HepG2 (cell line): Measurements from ENCODE around the gene WSCD2. TPM values are rescaled to one million over a fixed set of nuclear protein-coding genes. Genes with fewer than 3 reads are reported as not detected.

ENCODE experiments used
- ATAC-seq: fragments of 200-7000 bp; cut with Tn5 transposase; 3 replicates; pipeline ENCODE4 v1.9.1; 2020; ENCODE audit warnings: mild to moderate bottlenecking, moderate library complexity
- BruUV-seq: library from RNA; stranded (reverse); fragments of 400-500 nt; replicated peaks from 2 replicates; lab custom pipeline; 2021; lab: Mats Ljungman, UMichigan
- CTCF ChIA-PET: fragments of 300-600 bp; formaldehyde crosslinking; extraction: SDS; loops from one replicate; lab custom pipeline; 2021; ENCODE audit warnings: low total read pairs, inconsistent platforms, low intra/inter-chr PET ratio; lab: Yijun Ruan, JAX
- POLR2A ChIA-PET: fragments of 350-600 bp; sonication (Branson Sonifier 250); formaldehyde crosslinking; loops from one replicate; lab custom pipeline; 2020; ENCODE audit warnings: antibody characterized with exemption, inconsistent platforms; lab: Yijun Ruan, JAX
- DNase-seq: peaks from one replicate; pipeline ENCODE4 v3.0.0-alpha.2; 2015; ENCODE audit warnings: low spot score
- FAIRE-seq: peaks from 3 replicates; lab custom pipeline; 2011; peaks lifted over from hg19 to GRCh38; lab: Jason Lieb, UNC
- H2AFZ ChIP-seq: one replicate; pipeline ENCODE4 v1.6.1; 2011; ENCODE audit warnings: low read length, inconsistent platforms
- H3K27ac ChIP-seq: fragments of 300-600 bp; 3 replicates; pipeline ENCODE4 v1.8.0; 2011; ENCODE audit warnings: mixed run types, mild to moderate bottlenecking, mixed read lengths, low read length, inconsistent platforms; ENCODE audit not compliant: insufficient read depth; ENCODE audit errors: extremely low read length
- H3K27me3 ChIP-seq, 2 experiments: fragments of 200-600 bp in 1 of 2; 2 replicates in 1 of 2; 3 replicates in 1 of 2; pipeline versions ENCODE4 v1.6.0 to v1.8.0; 2011; ENCODE audit warnings: low read length in 2 of 2, mild to moderate bottlenecking in 2 of 2, moderate library complexity in 2 of 2, inconsistent platforms in 1 of 2; ENCODE audit not compliant: insufficient read depth in 2 of 2, control insufficient read depth in 1 of 2
- H3K36me3 ChIP-seq, 2 experiments: fragments of 200-600 bp in 1 of 2; replicated peaks in 1 of 2; 2 replicates in 1 of 2; 3 replicates in 1 of 2; pipeline versions ENCODE4 v1.5.1 to v1.8.0; 2011; ENCODE audit warnings: low read length in 2 of 2, inconsistent platforms in 1 of 2; ENCODE audit not compliant: insufficient read depth in 2 of 2, control insufficient read depth in 1 of 2
- H3K4me1 ChIP-seq: 2 replicates; pipeline ENCODE4 v1.5.1; 2012; ENCODE audit warnings: low read length, inconsistent platforms; ENCODE audit not compliant: insufficient read depth
- H3K4me2 ChIP-seq: 2 replicates; pipeline ENCODE4 v1.6.0; 2011; ENCODE audit warnings: low read depth, low read length, inconsistent platforms
- H3K4me3 ChIP-seq, 3 experiments: fragments of 200-600 bp in 1 of 3; sonication (generic), shearing (Covaris generic) in 1 of 3; replicated peaks in 1 of 3; 2 replicates each; pipeline ENCODE4 v1.5.1; 2011 to 2016; ENCODE audit warnings: low read length in 3 of 3, inconsistent platforms in 2 of 3, low read depth in 2 of 3, mild to moderate bottlenecking in 2 of 3, control low read depth in 1 of 3, mixed read lengths in 1 of 3; ENCODE audit not compliant: insufficient read depth in 1 of 3
- H3K79me2 ChIP-seq: one replicate; pipeline ENCODE4 v1.6.1; 2011; ENCODE audit warnings: low read length, inconsistent platforms; ENCODE audit not compliant: insufficient read depth
- H3K9ac ChIP-seq: 2 replicates; pipeline ENCODE4 v1.6.0; 2011; ENCODE audit warnings: mild to moderate bottlenecking, low read depth, low read length, inconsistent platforms; ENCODE audit not compliant: insufficient read depth
- H3K9me3 ChIP-seq: 2 replicates; pipeline ENCODE4 v1.5.1; 2012; ENCODE audit warnings: mild to moderate bottlenecking, low read length
- H4K20me1 ChIP-seq: 2 replicates; pipeline ENCODE4 v1.6.0; 2011; ENCODE audit warnings: inconsistent platforms, mild to moderate bottlenecking, low read length, moderate library complexity; ENCODE audit not compliant: insufficient read depth
- ERF ChIP-seq: IDR thresholded peaks from 2 replicates; pipeline ENCODE4 v1.6.1; 2018; ENCODE audit warnings: missing biosample characterization, missing genetic modification reagents
- FOSL1 ChIP-seq: sonication (generic); formaldehyde crosslinking; IDR thresholded peaks from 2 replicates; pipeline ENCODE4 v1.9.0; 2021; ENCODE audit warnings: missing genetic modification reagents, borderline replicate concordance
- GTF3A ChIP-seq: sonication (generic); formaldehyde crosslinking; conservative IDR thresholded peaks from 2 replicates; pipeline ENCODE4 v1.4.0; 2020; ENCODE audit warnings: mild to moderate bottlenecking, missing genetic modification reagents
- HIVEP1 ChIP-seq: sonication (generic); formaldehyde crosslinking; IDR thresholded peaks from 2 replicates; pipeline ENCODE4 v1.4.0; 2020; ENCODE audit warnings: mild to moderate bottlenecking, missing genetic modification reagents
- KDM1A ChIP-seq: IDR thresholded peaks from 2 replicates; pipeline ENCODE4 v1.6.1; 2016; ENCODE audit warnings: missing compliant biosample characterization
- SAP130 ChIP-seq: IDR thresholded peaks from 2 replicates; pipeline ENCODE4 v1.6.1; 2016; ENCODE audit warnings: low read depth
- ZFP90 ChIP-seq: sonication (generic); formaldehyde crosslinking; IDR thresholded peaks from 2 replicates; pipeline ENCODE4 v1.8.0; 2022; ENCODE audit warnings: missing genetic modification reagents, mild to moderate bottlenecking, inconsistent platforms, borderline replicate concordance
- ZNF749 ChIP-seq: sonication (generic); formaldehyde crosslinking; IDR thresholded peaks from 2 replicates; pipeline ENCODE4 v1.8.0; 2022; ENCODE audit warnings: mild to moderate bottlenecking, missing genetic modification reagents, moderate library complexity, borderline replicate concordance
- ZSCAN12 ChIP-seq: sonication (generic); formaldehyde crosslinking; IDR thresholded peaks from 2 replicates; pipeline ENCODE4 v1.9.0; 2021; ENCODE audit warnings: mild to moderate bottlenecking, missing genetic modification reagents
- WGBS: methylation state at CpG from one replicate; pipeline ENCODE4 v1.1.6; 2017; ENCODE audit warnings: low lambda C conversion rate; 5-methylcytosine and 5-hydroxymethylcytosine counted together
- in situ Hi-C: cut with HindIII; loops from 2 replicates; pipeline ENCODE4 v1.10.0; 2017; ENCODE audit warnings: low pct_unique_long_range_greater_than_20kb; ENCODE audit not compliant: extremely low pct_ligation_motif_present
- intact Hi-C: fragments of 100-400 bp; cut with micrococcal nuclease; formaldehyde crosslinking; loops from one replicate; pipeline ENCODE4 v1.10.0; 2022; ENCODE audit not compliant: unreplicated experiment
- polyA plus RNA-seq, 8 experiments: library from polyadenylated mRNA; depleted of rRNA in 3 of 8; stranded (reverse) in 7 of 8; unstranded in 1 of 8; fragments of >200 nt; fragmentation: Illumina TruSeq in 4 of 8; extraction: Trizol in 4 of 8; gene quantifications; 2 replicates each; pipeline versions ENCODE4 v1.2.1 to v1.2.3, GENCODE V29; 2011 to 2016; ENCODE audit warnings: low read depth in 4 of 8, missing spikeins in 1 of 8, mixed read lengths in 1 of 8; ENCODE audit not compliant: insufficient read depth in 1 of 8
- total RNA-seq, 5 experiments: library from RNA; depleted of rRNA; stranded (reverse); fragments of >200 nt; fragmentation: Illumina TruSeq; extraction: Trizol; gene quantifications; 2 replicates each; pipeline ENCODE4 v1.2.3, GENCODE V29; 2016; ENCODE audit warnings: low read depth in 1 of 5
- TF ChIP-seq, protein P1 (sequence below): sonication (generic); formaldehyde crosslinking; IDR thresholded peaks from 2 replicates; pipeline ENCODE4 v1.4.0; 2020; ENCODE audit warnings: missing genetic modification reagents
- TF ChIP-seq, protein P2 (sequence below): sonication (generic); formaldehyde crosslinking; IDR thresholded peaks from 2 replicates; pipeline ENCODE4 v1.5.0; 2020; ENCODE audit warnings: mild to moderate bottlenecking, missing genetic modification reagents

The WSCD2 gene
- total and polyA plus RNA-seq, 2 of the 13 experiments (the other 11 are each of a cell fraction or from before 2014, with no cell fraction given) = not detected

DNA sequence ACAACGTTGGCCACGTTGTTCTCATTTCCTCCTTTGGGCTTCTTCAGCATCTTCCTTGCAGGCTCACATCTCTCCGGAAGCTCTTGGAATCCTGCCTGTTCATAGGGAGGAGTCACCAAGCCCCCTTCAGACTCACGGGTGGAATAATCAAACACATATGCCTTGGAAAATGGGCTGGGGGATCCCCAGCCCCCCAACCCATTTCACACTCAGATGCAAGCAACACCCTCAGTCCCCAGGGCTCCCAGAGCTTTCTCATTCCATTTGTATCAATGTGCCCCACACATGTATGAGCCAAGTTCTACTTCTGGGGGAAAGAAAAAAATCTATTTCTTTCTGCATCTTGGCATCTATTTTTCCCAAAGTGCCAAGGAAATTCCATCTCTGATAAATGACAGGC is 33.1 kb downstream of the WSCD2 start:
- ATAC-seq = no peak
- no peak for FAIRE-seq

More for the DNA sequence above, 33.1 kb downstream of the WSCD2 start:
- no peaks in the 10 kb centered on the region for H4K20me1 ChIP-seq
- H3K4me2 ChIP-seq = no peak overlapping the region
- no peaks in the 10 kb centered on the region for H3K79me2 ChIP-seq
- no peak overlapping the region for H3K27ac ChIP-seq
- no TSS peak for BruUV-seq
- ChIA-PET CTCF (no interaction called here), POLR2A (no interaction called here)
- intact Hi-C loops = no loop called here
- no peak for DNase-seq
- H3K9me3 ChIP-seq = no peaks in the 10 kb centered on the region
- 0% methylated on average over 4 of the region's 4 CpGs for WGBS
- H3K4me3 ChIP-seq = no peak overlapping the region
- H3K9ac ChIP-seq = no peak overlapping the region
- peaks cover 0 to 3% of the 10 kb centered on the region in 2 experiments; a peak in 2 of 5 replicates for H3K27me3 ChIP-seq
- H3K36me3 ChIP-seq = no peaks in the 10 kb centered on the region
- TF ChIP-seq SAP130 (CRISPR knock-in tag) = no peak
- TF ChIP-seq, protein P1, sequence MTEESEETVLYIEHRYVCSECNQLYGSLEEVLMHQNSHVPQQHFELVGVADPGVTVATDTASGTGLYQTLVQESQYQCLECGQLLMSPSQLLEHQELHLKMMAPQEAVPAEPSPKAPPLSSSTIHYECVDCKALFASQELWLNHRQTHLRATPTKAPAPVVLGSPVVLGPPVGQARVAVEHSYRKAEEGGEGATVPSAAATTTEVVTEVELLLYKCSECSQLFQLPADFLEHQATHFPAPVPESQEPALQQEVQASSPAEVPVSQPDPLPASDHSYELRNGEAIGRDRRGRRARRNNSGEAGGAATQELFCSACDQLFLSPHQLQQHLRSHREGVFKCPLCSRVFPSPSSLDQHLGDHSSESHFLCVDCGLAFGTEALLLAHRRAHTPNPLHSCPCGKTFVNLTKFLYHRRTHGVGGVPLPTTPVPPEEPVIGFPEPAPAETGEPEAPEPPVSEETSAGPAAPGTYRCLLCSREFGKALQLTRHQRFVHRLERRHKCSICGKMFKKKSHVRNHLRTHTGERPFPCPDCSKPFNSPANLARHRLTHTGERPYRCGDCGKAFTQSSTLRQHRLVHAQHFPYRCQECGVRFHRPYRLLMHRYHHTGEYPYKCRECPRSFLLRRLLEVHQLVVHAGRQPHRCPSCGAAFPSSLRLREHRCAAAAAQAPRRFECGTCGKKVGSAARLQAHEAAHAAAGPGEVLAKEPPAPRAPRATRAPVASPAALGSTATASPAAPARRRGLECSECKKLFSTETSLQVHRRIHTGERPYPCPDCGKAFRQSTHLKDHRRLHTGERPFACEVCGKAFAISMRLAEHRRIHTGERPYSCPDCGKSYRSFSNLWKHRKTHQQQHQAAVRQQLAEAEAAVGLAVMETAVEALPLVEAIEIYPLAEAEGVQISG (CRISPR knock-in tag) = no peak
- TF ChIP-seq, protein P2, sequence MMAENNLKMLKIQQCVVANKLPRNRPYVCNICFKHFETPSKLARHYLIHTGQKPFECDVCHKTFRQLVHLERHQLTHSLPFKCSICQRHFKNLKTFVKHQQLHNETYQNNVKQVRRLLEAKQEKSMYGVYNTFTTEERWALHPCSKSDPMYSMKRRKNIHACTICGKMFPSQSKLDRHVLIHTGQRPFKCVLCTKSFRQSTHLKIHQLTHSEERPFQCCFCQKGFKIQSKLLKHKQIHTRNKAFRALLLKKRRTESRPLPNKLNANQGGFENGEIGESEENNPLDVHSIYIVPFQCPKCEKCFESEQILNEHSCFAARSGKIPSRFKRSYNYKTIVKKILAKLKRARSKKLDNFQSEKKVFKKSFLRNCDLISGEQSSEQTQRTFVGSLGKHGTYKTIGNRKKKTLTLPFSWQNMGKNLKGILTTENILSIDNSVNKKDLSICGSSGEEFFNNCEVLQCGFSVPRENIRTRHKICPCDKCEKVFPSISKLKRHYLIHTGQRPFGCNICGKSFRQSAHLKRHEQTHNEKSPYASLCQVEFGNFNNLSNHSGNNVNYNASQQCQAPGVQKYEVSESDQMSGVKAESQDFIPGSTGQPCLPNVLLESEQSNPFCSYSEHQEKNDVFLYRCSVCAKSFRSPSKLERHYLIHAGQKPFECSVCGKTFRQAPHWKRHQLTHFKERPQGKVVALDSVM (CRISPR knock-in tag) = no peak
- TF ChIP-seq ZSCAN12 (CRISPR knock-in tag) = no peak
- no peak for TF ChIP-seq ERF (CRISPR knock-in tag)
- no peak for TF ChIP-seq GTF3A (CRISPR knock-in tag)
- TF ChIP-seq HIVEP1 (CRISPR knock-in tag) = no peak
- no peak for TF ChIP-seq ZNF749
- no peak for TF ChIP-seq FOSL1 (CRISPR knock-in tag)
- no peak for TF ChIP-seq ZFP90 (CRISPR knock-in tag)
- TF ChIP-seq KDM1A (CRISPR knock-in tag) = no peak
- TF ChIP-seq, all 625 proteins: peak for 0
- Histone ChIP-seq H2AFZ (no peak overlapping the region), H3K4me1 (no peaks in the 10 kb centered on the region)
- in situ Hi-C loops = no loop called here
